Measurements from ENCODE around the gene HOMER2. TPM values are rescaled to one million over a fixed set of nuclear protein-coding genes. Genes with fewer than 3 reads are reported as not detected.

Gene HOMER2
- total RNA-seq, 1 experiment from 2014 or later = 14.2 TPM

- H3K4me1 Mint-ChIP-seq = no peaks in the 10 kb centered on the region
- Histone ChIP-seq H3K4me2 (ENCODE audit: insufficient read depth, insufficient read length, low read length) (no peak overlapping the region), H3K18ac (ENCODE audit: insufficient read length, low read depth, low read length) (no peak overlapping the region), H2BK120ac (ENCODE audit: low read depth, low read length, poor library complexity, severe bottlenecking) (no peak overlapping the region), H3K4ac (ENCODE audit: low read depth, low read length) (no peak overlapping the region), H2AFZ (ENCODE audit: low read length) (no peak overlapping the region), H3K9me3 (ENCODE audit: control insufficient read depth, low read depth, low read length) (no peaks in the 10 kb centered on the region), H4K5ac (ENCODE audit: insufficient read length, low read depth, low read length) (no peak overlapping the region), H2BK5ac (ENCODE audit: insufficient read length, low read length) (no peak overlapping the region), H2AK5ac (ENCODE audit: insufficient read length, low read length) (no peak overlapping the region), H3K79me1 (ENCODE audit: insufficient read depth, low read depth, low read length, poor library complexity, severe bottlenecking) (no peaks in the 10 kb centered on the region), H4K91ac (ENCODE audit: insufficient read length, low read depth, low read length) (no peak overlapping the region), H3K14ac (ENCODE audit: insufficient read depth, low read length) (no peak overlapping the region), H3K23me2 (ENCODE audit: insufficient read length, low read depth, low read length, poor library complexity, severe bottlenecking) (no peaks in the 10 kb centered on the region), H4K20me1 (ENCODE audit: control insufficient read depth, insufficient read depth, insufficient read length) (no peaks in the 10 kb centered on the region), H2BK15ac (ENCODE audit: low read depth, low read length) (no peak overlapping the region), H3T11ph (ENCODE audit: low read length) (no peak overlapping the region), H3K4me1 (ENCODE audit: insufficient read depth, low read length) (no peaks in the 10 kb centered on the region), H2BK20ac (ENCODE audit: low read depth, low read length, poor library complexity, severe bottlenecking) (no peak overlapping the region), H2BK12ac (ENCODE audit: insufficient read length, low read depth, low read length) (no peak overlapping the region), H3K27me3 (ENCODE audit: insufficient read depth, low read length) (no peaks in the 10 kb centered on the region), H3K23ac (ENCODE audit: insufficient read length, low read depth, low read length) (no peak overlapping the region), H4K8ac (replicated peaks; ENCODE audit: insufficient read length, low read depth, low read length) (no peak overlapping the region), H3K56ac (ENCODE audit: insufficient read length, low read depth, low read length) (no peak overlapping the region), H3K9ac (ENCODE audit: extremely low read depth, insufficient read length, low read length) (no peak overlapping the region), H3K27ac (ENCODE audit: insufficient read length, low read depth, low read length) (no peak overlapping the region), H3K79me2 (ENCODE audit: insufficient read depth, low read length) (no peaks in the 10 kb centered on the region)
- WGBS (ENCODE audit: extremely low coverage, insufficient read length, low lambda C conversion rate) = no CpG with 5 or more reads among the region's 2 CpGs
- TF ChIP-seq CTCF (conservative IDR thresholded peaks at IDR 0.05) = no peak
- H3K27me3 Mint-ChIP-seq (ENCODE audit: low read depth) = peaks cover 6% of the 10 kb centered on the region
- DNase-seq = no peak
- no peak overlapping the region for H3K4me3 Mint-ChIP-seq
- H3K36me3 Mint-ChIP-seq (ENCODE audit: insufficient read depth in 1 of 3, low read depth in 3 of 3) = no peaks in the 10 kb centered on the region
- H3K27ac Mint-ChIP-seq = no peak overlapping the region
- H3K9me3 Mint-ChIP-seq = no peaks in the 10 kb centered on the region
Observed at GRCh38 chr15:82971218-82971984, 18.9 kb upstream of the HOMER2 start.

All from H9 (cell line).